Measurements from ENCODE around the gene ISCA1.

The ISCA1 gene

GRCh38 chr9:86217076-86217755, 65.1 kb downstream of the ISCA1 start:
- no peak for DNase-seq

Data from NCI-H187 (cell line).